ENCODE results near the gene ADGRE3. TPM values are rescaled to one million over a fixed set of nuclear protein-coding genes. Genes with fewer than 3 reads are reported as not detected.
"Not testable (repeated sequence)": the region's sequence is repeated elsewhere in the genome, so short reads cannot be mapped to it uniquely, and the experiment has no call there.

The ADGRE3 gene
- total and polyA plus RNA-seq, 2 experiments from 2014 or later, result not detected

GRCh38 chr19:14639536-14640277, 34.9 kb downstream of the ADGRE3 start:
- Histone ChIP-seq H3K4me1 (ENCODE audit: insufficient read depth) (no peaks in the 10 kb centered on the region), H3K79me2 (ENCODE audit: insufficient read depth) (no peaks in the 10 kb centered on the region), H3K9me2 (ENCODE audit: insufficient read depth) (no peaks in the 10 kb centered on the region), H3K27me3 (replicated peaks; ENCODE audit: insufficient read depth) (no peaks in the 10 kb centered on the region), H3K27ac (no peak overlapping the region), H3K9me3 (ENCODE audit: low read depth) (no peaks in the 10 kb centered on the region), H3K4me3 (no peak overlapping the region), H4K20me1 (ENCODE audit: insufficient read depth) (no peaks in the 10 kb centered on the region), H2AFZ (no peak overlapping the region), H3K4me2 (ENCODE audit: unreplicated experiment) (no peak overlapping the region), H3K9ac (no peak overlapping the region), H3K36me3 (ENCODE audit: low read depth) (no peaks in the 10 kb centered on the region), H3F3A (ENCODE audit: insufficient read depth) (no peaks in the 10 kb centered on the region)
- TF ChIP-seq EZH2 (IDR thresholded peaks at IDR 0.05; ENCODE audit: insufficient read depth, poor library complexity, severe bottlenecking), result no peak
- WGBS, 2 experiments (ENCODE audit: low coverage in 1 of 2, low lambda C conversion rate in 2 of 2, missing lambda C conversion rate in 2 of 2), result 12 to 19% methylated on average over 4 of the region's 4 CpGs
- DNase-seq, result no peak
- in situ Hi-C loops (cut with MboI), result no loop called here

- no peak overlapping the region for H3K4me3 ChIP-seq
- no peaks in the 10 kb centered on the region for H3F3A ChIP-seq (ENCODE audit: insufficient read depth)
- no peaks in the 10 kb centered on the region for H3K27me3 ChIP-seq (replicated peaks; ENCODE audit: insufficient read depth)
- H3K9me2 ChIP-seq (ENCODE audit: insufficient read depth), result no peaks in the 10 kb centered on the region
- H3K36me3 ChIP-seq (ENCODE audit: low read depth), result no peaks in the 10 kb centered on the region
- no peaks in the 10 kb centered on the region for H3K79me2 ChIP-seq (ENCODE audit: insufficient read depth)
- DNase-seq, result peak; percentile 13
- H2AFZ ChIP-seq, result no peak overlapping the region
- TF ChIP-seq EZH2 (IDR thresholded peaks at IDR 0.05; ENCODE audit: insufficient read depth, poor library complexity, severe bottlenecking) (no peak), EZH2phosphoT487 (IDR thresholded peaks at IDR 0.05; ENCODE audit: insufficient read depth, low read depth) (no peak)
- in situ Hi-C loops (cut with MboI), result no loop called here
- no peak overlapping the region for H3K4me2 ChIP-seq (ENCODE audit: unreplicated experiment)
- no peaks in the 10 kb centered on the region for H3K9me3 ChIP-seq (ENCODE audit: low read depth)
- H3K27ac ChIP-seq, result no peak overlapping the region
- WGBS, 2 experiments (ENCODE audit: low coverage in 1 of 2, low lambda C conversion rate in 2 of 2, missing lambda C conversion rate in 2 of 2), result 0 to 3% methylated on average over 1 of the region's 1 CpG
- no peaks in the 10 kb centered on the region for H3K4me1 ChIP-seq (ENCODE audit: insufficient read depth)
- no peaks in the 10 kb centered on the region for H4K20me1 ChIP-seq (ENCODE audit: insufficient read depth)
- H3K9ac ChIP-seq, result no peak overlapping the region
Measured at GRCh38 chr19:14632286-14632685, 42.4 kb downstream of the ADGRE3 start.

GRCh38 chr19:14629557-14629956, 45.1 kb downstream of the ADGRE3 start:
- no peak overlapping the region for H3K4me3 ChIP-seq
- WGBS, 2 experiments (ENCODE audit: low coverage in 1 of 2, low lambda C conversion rate in 2 of 2, missing lambda C conversion rate in 2 of 2), result 15 to 22% methylated on average over 1 of the region's 1 CpG

GRCh38 chr19:14624491-14624890, 50.2 kb downstream of the ADGRE3 start:
- H4K20me1 ChIP-seq (ENCODE audit: insufficient read depth); H3F3A ChIP-seq (ENCODE audit: insufficient read depth); H3K36me3 ChIP-seq (ENCODE audit: low read depth); in situ Hi-C loops (cut with MboI); H3K9me2 ChIP-seq (ENCODE audit: insufficient read depth); H3K9ac ChIP-seq; H3K4me1 ChIP-seq (ENCODE audit: insufficient read depth); H3K4me2 ChIP-seq (ENCODE audit: unreplicated experiment); H3K79me2 ChIP-seq (ENCODE audit: insufficient read depth); H3K9me3 ChIP-seq (ENCODE audit: low read depth); H2AFZ ChIP-seq; DNase-seq; H3K27ac ChIP-seq; H3K4me3 ChIP-seq; H3K27me3 ChIP-seq (replicated peaks; ENCODE audit: insufficient read depth): not testable (repeated sequence)
- WGBS, 2 experiments (ENCODE audit: low coverage in 1 of 2, low lambda C conversion rate in 2 of 2, missing lambda C conversion rate in 2 of 2), result 27 to 40% methylated on average over 6 of the region's 6 CpGs

More at GRCh38 chr19:14629557-14629956, 45.1 kb downstream of the ADGRE3 start:
- no peaks in the 10 kb centered on the region for H3K36me3 ChIP-seq (ENCODE audit: low read depth)
- no peaks in the 10 kb centered on the region for H3K27me3 ChIP-seq (replicated peaks; ENCODE audit: insufficient read depth)
- no peak overlapping the region for H3K27ac ChIP-seq
- H2AFZ ChIP-seq, result no peak overlapping the region
- H3K79me2 ChIP-seq (ENCODE audit: insufficient read depth), result no peaks in the 10 kb centered on the region
- H3K4me2 ChIP-seq (ENCODE audit: unreplicated experiment), result no peak overlapping the region
- no peaks in the 10 kb centered on the region for H3K9me3 ChIP-seq (ENCODE audit: low read depth)
- in situ Hi-C loops (cut with MboI), result no loop called here
- no peaks in the 10 kb centered on the region for H3K9me2 ChIP-seq (ENCODE audit: insufficient read depth)
- H3K9ac ChIP-seq, result no peak overlapping the region
- no peaks in the 10 kb centered on the region for H3F3A ChIP-seq (ENCODE audit: insufficient read depth)
- no peaks in the 10 kb centered on the region for H3K4me1 ChIP-seq (ENCODE audit: insufficient read depth)
- no peaks in the 10 kb centered on the region for H4K20me1 ChIP-seq (ENCODE audit: insufficient read depth)
- TF ChIP-seq EZH2phosphoT487 (IDR thresholded peaks at IDR 0.05; ENCODE audit: insufficient read depth, low read depth), result no peak
- no peak for TF ChIP-seq EZH2 (IDR thresholded peaks at IDR 0.05; ENCODE audit: insufficient read depth, poor library complexity, severe bottlenecking)
- no peak for DNase-seq

- no peaks in the 10 kb centered on the region for H3K79me2 ChIP-seq (ENCODE audit: insufficient read depth)
- no peak overlapping the region for H3K9ac ChIP-seq
- TF ChIP-seq EZH2 (IDR thresholded peaks at IDR 0.05; ENCODE audit: insufficient read depth, poor library complexity, severe bottlenecking) (no peak), EZH2phosphoT487 (IDR thresholded peaks at IDR 0.05; ENCODE audit: insufficient read depth, low read depth) (no peak)
- no peak for DNase-seq
- H3K27ac ChIP-seq, result no peak overlapping the region
- H3K4me1 ChIP-seq (ENCODE audit: insufficient read depth), result no peaks in the 10 kb centered on the region
- no peaks in the 10 kb centered on the region for H3K9me2 ChIP-seq (ENCODE audit: insufficient read depth)
- no peaks in the 10 kb centered on the region for H4K20me1 ChIP-seq (ENCODE audit: insufficient read depth)
- no peaks in the 10 kb centered on the region for H3K27me3 ChIP-seq (replicated peaks; ENCODE audit: insufficient read depth)
- no peak overlapping the region for H3K4me2 ChIP-seq (ENCODE audit: unreplicated experiment)
- H3K36me3 ChIP-seq (ENCODE audit: low read depth), result no peaks in the 10 kb centered on the region
- no peak overlapping the region for H3K4me3 ChIP-seq
- in situ Hi-C loops (cut with MboI), result no loop called here
- no peaks in the 10 kb centered on the region for H3F3A ChIP-seq (ENCODE audit: insufficient read depth)
- no peaks in the 10 kb centered on the region for H3K9me3 ChIP-seq (ENCODE audit: low read depth)
- no peak overlapping the region for H2AFZ ChIP-seq
Measured at GRCh38 chr19:14619404-14619803, 55.2 kb downstream of the ADGRE3 start.

Measured in GM23248 (cell line).